HCT116 (cell line): ENCODE measurements around the gene C9orf50. TPM values are rescaled to one million over a fixed set of nuclear protein-coding genes. Genes with fewer than 3 reads are reported as not detected.
A peak's percentile ranks its signal among the peaks of the same experiment; 100 is the strongest.

Experiments
- ATAC-seq: fragments of 200-7000 bp; cut with Tn5 transposase; 2 replicates; pipeline ENCODE4 v1.9.1; 2020; ENCODE audit warnings: mild to moderate bottlenecking, moderate library complexity
- BruUV-seq: library from RNA; stranded (reverse); fragments of 400-500 nt; replicated peaks from 2 replicates; lab custom pipeline; 2021; lab: Mats Ljungman, UMichigan
- CTCF ChIA-PET: fragments of 300-600 bp; sonication (Branson Sonifier 250); formaldehyde crosslinking; loops from one replicate; lab custom pipeline; 2021; ENCODE audit warnings: antibody characterized with exemption; lab: Charles Lee
- POLR2A ChIA-PET: fragments of 300-600, 350-600 bp; sonication (Branson Sonifier 250); formaldehyde crosslinking; loops from one replicate; lab custom pipeline; 2021; ENCODE audit warnings: antibody characterized with exemption; lab: Charles Lee
- RAD21 ChIA-PET, 2 experiments: fragments of 300-600 bp; sonication (Branson Sonifier 250); formaldehyde crosslinking; loops; one replicate each; lab custom pipeline; 2023; ENCODE audit warnings: low total read pairs in 2 of 2; ENCODE audit not compliant: uncharacterized antibody in 2 of 2, unreplicated experiment in 2 of 2, low non-redundant PET in 1 of 2; lab: Charles Lee
- DNase-seq: peaks from one replicate; pipeline ENCODE4 v3.0.0-alpha.2; 2010; ENCODE audit warnings: low read depth, low spot score
- H2AFZ ChIP-seq: fragments of 200-600 bp; shearing (Covaris generic), sonication (generic); 2 replicates; pipeline ENCODE4 v1.6.1; 2017; ENCODE audit warnings: low read depth, mixed run types, mixed read lengths, antibody characterized with exemption, low read length; ENCODE audit not compliant: poor library complexity, severe bottlenecking
- H3K27ac ChIP-seq: 2 replicates; pipeline ENCODE4 v1.5.1; 2012; ENCODE audit warnings: low read depth, low read length
- H3K27me3 ChIP-seq: fragments of 200-600 bp; sonication (generic); 2 replicates; pipeline ENCODE4 v1.6.1; 2016; ENCODE audit warnings: mixed run types, low read length, mixed read lengths; ENCODE audit not compliant: insufficient read depth
- H3K36me3 ChIP-seq, 2 experiments: fragments of 200-500 bp in 1 of 2; fragments of 200-600 bp in 1 of 2; sonication (Bioruptor generic) in 1 of 2; sonication (generic) in 1 of 2; 2 replicates each; pipeline versions ENCODE4 v1.5.1 to v1.6.1; 2014 to 2016; ENCODE audit warnings: low read length in 2 of 2, inconsistent platforms in 1 of 2, mixed read lengths in 1 of 2, mixed run types in 1 of 2; ENCODE audit not compliant: insufficient read depth in 2 of 2, control insufficient read depth in 1 of 2
- H3K4me1 ChIP-seq, 2 experiments: fragments of 200-600 bp in 1 of 2; sonication (generic) in 1 of 2; 2 replicates each; pipeline versions ENCODE4 v1.5.1 to v1.6.1; 2012 to 2017; ENCODE audit warnings: low read length in 2 of 2, inconsistent platforms in 1 of 2, mild to moderate bottlenecking in 1 of 2, mixed read lengths in 1 of 2, mixed run types in 1 of 2, moderate library complexity in 1 of 2; ENCODE audit not compliant: insufficient read depth in 2 of 2, control insufficient read depth in 1 of 2
- H3K4me2 ChIP-seq: fragments of 200-600 bp; sonication (generic); 2 replicates; pipeline ENCODE4 v1.6.1; 2017; ENCODE audit warnings: mixed run types, low read length, mixed read lengths
- H3K4me3 ChIP-seq, 2 experiments: fragments of 200-600 bp in 1 of 2; sonication (generic) in 1 of 2; replicated peaks in 1 of 2; 2 replicates each; pipeline ENCODE4 v1.5.1; 2011 to 2016; ENCODE audit warnings: low read length in 2 of 2, control low read depth in 1 of 2, low read depth in 1 of 2, mild to moderate bottlenecking in 1 of 2, mixed read lengths in 1 of 2, mixed run types in 1 of 2
- H3K79me2 ChIP-seq: fragments of 200-600 bp; sonication (generic); 2 replicates; pipeline ENCODE4 v1.6.1; 2017; ENCODE audit warnings: mild to moderate bottlenecking, mixed run types, low read length, moderate library complexity, mixed read lengths; ENCODE audit not compliant: insufficient read depth
- H3K9ac ChIP-seq: fragments of 200-600 bp; sonication (generic); 2 replicates; pipeline ENCODE4 v1.6.1; 2016; ENCODE audit warnings: low read length, mixed read lengths
- H3K9me2 ChIP-seq: fragments of 200-600 bp; sonication (generic), shearing (Covaris generic); 2 replicates; pipeline ENCODE4 v1.6.1; 2017; ENCODE audit warnings: mixed run types, mild to moderate bottlenecking, moderate library complexity; ENCODE audit not compliant: insufficient read depth
- H3K9me3 ChIP-seq, 2 experiments: fragments of 200-500 bp in 1 of 2; fragments of 200-600 bp in 1 of 2; sonication (Bioruptor generic) in 1 of 2; sonication (generic) in 1 of 2; 2 replicates each; pipeline ENCODE4 v1.6.1; 2014 to 2017; ENCODE audit warnings: low read length in 2 of 2, mixed read lengths in 2 of 2, inconsistent platforms in 1 of 2, low read depth in 1 of 2, mild to moderate bottlenecking in 1 of 2, mixed run types in 1 of 2, moderate library complexity in 1 of 2; ENCODE audit not compliant: control insufficient read depth in 1 of 2, insufficient read depth in 1 of 2
- H4K20me1 ChIP-seq: fragments of 200-600 bp; sonication (generic), shearing (Covaris generic); 2 replicates; pipeline ENCODE4 v1.6.1; 2017; ENCODE audit warnings: mixed run types, mild to moderate bottlenecking, moderate library complexity; ENCODE audit not compliant: insufficient read depth
- EZH2 ChIP-seq: fragments of 200-600 bp; sonication (generic); IDR thresholded peaks from 2 replicates; pipeline ENCODE4 v1.6.1; 2017; ENCODE audit warnings: antibody characterized with exemption, mixed run types
- FOSL1 ChIP-seq: IDR thresholded peaks from 2 replicates; pipeline ENCODE4 v1.6.1; 2012; ENCODE audit warnings: low read depth
- intact Hi-C: fragments of 100-400 bp; cut with micrococcal nuclease; formaldehyde crosslinking; loops from 2 replicates; pipeline ENCODE4 v1.10.0; 2022
- total RNA-seq: library from RNA; stranded (reverse); gene quantifications from one replicate; pipeline ENCODE4 v1.2.1, GENCODE V29; 2021; ENCODE audit not compliant: unreplicated experiment
- TF ChIP-seq, protein P1 (sequence below), 3 experiments: fragments of 200-600 bp in 1 of 3; sonication (generic) in 1 of 3; IDR thresholded peaks in 2 of 3; conservative IDR thresholded peaks in 1 of 3; 2 replicates each; pipeline ENCODE4 v1.5.1; 2012 to 2017; ENCODE audit warnings: low read depth in 2 of 3, low read length in 2 of 3, antibody characterized with exemption in 1 of 3, borderline replicate concordance in 1 of 3, control low read depth in 1 of 3, mild to moderate bottlenecking in 1 of 3, mixed read lengths in 1 of 3, mixed run types in 1 of 3, moderate library complexity in 1 of 3; ENCODE audit not compliant: insufficient read depth in 1 of 3

Gene C9orf50
- total RNA-seq, 1 experiment from 2014 or later, result not detected

DNA sequence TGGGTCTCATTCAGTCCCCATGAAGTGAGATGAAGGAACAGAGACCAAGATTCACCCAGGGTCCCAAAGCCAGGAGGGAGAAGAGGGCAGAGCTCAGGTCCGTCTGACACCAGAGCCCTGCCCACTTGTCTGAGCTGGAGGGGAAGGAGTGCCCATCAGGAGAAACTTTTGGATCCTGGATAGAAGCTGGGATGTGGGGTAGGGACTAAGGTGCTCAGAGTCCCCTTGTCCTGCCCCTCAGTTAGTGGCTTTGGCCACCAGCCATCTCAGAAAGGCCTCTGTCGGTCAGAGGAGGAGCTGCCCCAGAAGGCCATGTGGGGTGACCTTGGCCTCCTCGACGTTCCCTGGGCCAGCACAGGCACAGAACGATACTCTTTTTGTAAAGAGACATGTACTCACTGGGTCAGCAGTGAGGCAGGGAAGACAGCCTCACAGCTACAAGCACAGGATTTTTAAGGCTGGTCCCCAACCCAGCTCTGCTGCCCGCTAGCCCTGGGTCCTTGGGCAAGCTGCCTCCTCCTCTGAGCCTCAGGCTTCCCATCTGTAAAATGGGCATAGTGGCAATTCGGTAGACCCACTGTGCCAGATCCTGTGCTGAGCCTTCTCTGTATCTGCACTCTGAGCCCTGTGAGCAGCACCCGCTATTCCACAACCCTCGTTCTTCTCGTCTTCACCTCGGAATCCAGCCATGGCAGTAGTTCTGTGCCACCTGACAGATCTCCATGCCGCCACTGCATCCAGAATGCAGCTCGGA, 49.4 kb downstream of the C9orf50 start:
- DNase-seq (no peak), ATAC-seq (no peak)
- POLR2A ChIA-PET, result interaction anchor here (1.1 to 3.5 kb wide), 9 partner anchors 13 to 394 kb away, joined by 3 to 18 read pairs (median 12); partner anchors contain the start of gene IER5L
- H3K9ac ChIP-seq, result peak overlapping the region; percentile 89
- H3K36me3 ChIP-seq, result no peaks in the 10 kb centered on the region
- TF ChIP-seq FOSL1 (no peak), EZH2 (no peak)
- TF ChIP-seq, protein P1, sequence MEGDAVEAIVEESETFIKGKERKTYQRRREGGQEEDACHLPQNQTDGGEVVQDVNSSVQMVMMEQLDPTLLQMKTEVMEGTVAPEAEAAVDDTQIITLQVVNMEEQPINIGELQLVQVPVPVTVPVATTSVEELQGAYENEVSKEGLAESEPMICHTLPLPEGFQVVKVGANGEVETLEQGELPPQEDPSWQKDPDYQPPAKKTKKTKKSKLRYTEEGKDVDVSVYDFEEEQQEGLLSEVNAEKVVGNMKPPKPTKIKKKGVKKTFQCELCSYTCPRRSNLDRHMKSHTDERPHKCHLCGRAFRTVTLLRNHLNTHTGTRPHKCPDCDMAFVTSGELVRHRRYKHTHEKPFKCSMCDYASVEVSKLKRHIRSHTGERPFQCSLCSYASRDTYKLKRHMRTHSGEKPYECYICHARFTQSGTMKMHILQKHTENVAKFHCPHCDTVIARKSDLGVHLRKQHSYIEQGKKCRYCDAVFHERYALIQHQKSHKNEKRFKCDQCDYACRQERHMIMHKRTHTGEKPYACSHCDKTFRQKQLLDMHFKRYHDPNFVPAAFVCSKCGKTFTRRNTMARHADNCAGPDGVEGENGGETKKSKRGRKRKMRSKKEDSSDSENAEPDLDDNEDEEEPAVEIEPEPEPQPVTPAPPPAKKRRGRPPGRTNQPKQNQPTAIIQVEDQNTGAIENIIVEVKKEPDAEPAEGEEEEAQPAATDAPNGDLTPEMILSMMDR (IDR thresholded peaks at IDR 0.05 in 2 of 3, conservative IDR thresholded peaks at IDR 0.05 in 1 of 3; ENCODE audit: borderline replicate concordance in 1 of 3, insufficient read depth in 1 of 3, low read depth in 2 of 3, low read length in 2 of 3), result no peak
- intact Hi-C loops, result loop anchor here (2.0 kb wide), 1 partner anchor 35 kb away; no protein-coding TSS in a partner anchor
- H2AFZ ChIP-seq, result no peak overlapping the region
- no peaks in the 10 kb centered on the region for H3K79me2 ChIP-seq
- no peaks in the 10 kb centered on the region for H3K27me3 ChIP-seq
- RAD21 ChIA-PET, result interaction anchor here in 1 of 2 experiments (1.1 kb wide), 1 partner anchor 110 kb away, joined by 3 read pairs; no protein-coding TSS in a partner anchor
- no peak overlapping the region for H3K4me3 ChIP-seq
- CTCF ChIA-PET, result interaction anchor here (1.7 kb wide), 1 partner anchor 16 kb away, joined by 4 read pairs; no protein-coding TSS in a partner anchor
- BruUV-seq, result no TSS peak
- H3K27ac ChIP-seq, result peak overlapping the region; percentile 100
- H3K4me1 ChIP-seq, result peaks cover 35 to 65% of the 10 kb centered on the region in 2 experiments
- H3K4me2 ChIP-seq, result peak overlapping the region; percentile 98
- H4K20me1 ChIP-seq, result no peaks in the 10 kb centered on the region
- H3K9me2 ChIP-seq, result no peaks in the 10 kb centered on the region
- H3K9me3 ChIP-seq, result peaks cover 0 to 18% of the 10 kb centered on the region in 2 experiments; a peak in 1 of 4 replicates
